AG10803 (cell line): ENCODE measurements around the gene MYMK.

ENCODE experiments used
- DNase-seq: peaks from one replicate; pipeline ENCODE4 v3.0.0; 2010; ENCODE audit warnings: low read depth
- H3K4me3 ChIP-seq: 2 replicates; pipeline ENCODE4 v1.5.1; 2011; ENCODE audit warnings: mild to moderate bottlenecking, low read length, control low read depth
- CTCF ChIP-seq: conservative IDR thresholded peaks from 2 replicates; pipeline ENCODE4 v1.5.1; 2011; ENCODE audit warnings: mild to moderate bottlenecking, low read length, control low read depth, inconsistent platforms

The MYMK gene

DNA sequence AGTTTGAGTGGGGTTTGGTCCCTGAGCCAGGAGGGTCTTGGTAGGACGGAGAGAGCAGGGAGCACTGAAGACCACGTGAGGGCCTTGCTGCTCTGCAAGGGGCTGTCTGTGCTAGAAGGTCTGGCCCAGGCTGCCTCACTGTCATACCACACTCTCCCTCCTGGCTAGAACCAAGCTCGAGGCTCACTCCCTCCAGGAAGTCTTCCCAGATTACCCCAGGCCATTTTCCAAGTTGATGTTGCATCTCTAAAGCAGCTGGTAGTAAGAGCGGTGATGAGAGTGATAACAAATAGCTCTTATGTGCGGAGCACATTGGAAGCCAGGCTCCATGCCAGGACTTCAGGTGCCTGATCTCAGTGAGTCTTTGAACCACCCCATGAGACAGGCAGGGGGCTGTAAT is 6.6 kb downstream of the MYMK start:
- no peak overlapping the region for H3K4me3 ChIP-seq
- TF ChIP-seq CTCF = no peak
- no peak for DNase-seq

- H3K4me3 ChIP-seq = no peak overlapping the region
- no peak for DNase-seq
- TF ChIP-seq CTCF = no peak
Observed at GRCh38 chr9:133517711-133518110, 7.0 kb downstream of the MYMK start.

GRCh38 chr9:133516961-133517350 is 7.8 kb downstream of the MYMK start:
- no peak for TF ChIP-seq CTCF
- DNase-seq = no peak

DNA sequence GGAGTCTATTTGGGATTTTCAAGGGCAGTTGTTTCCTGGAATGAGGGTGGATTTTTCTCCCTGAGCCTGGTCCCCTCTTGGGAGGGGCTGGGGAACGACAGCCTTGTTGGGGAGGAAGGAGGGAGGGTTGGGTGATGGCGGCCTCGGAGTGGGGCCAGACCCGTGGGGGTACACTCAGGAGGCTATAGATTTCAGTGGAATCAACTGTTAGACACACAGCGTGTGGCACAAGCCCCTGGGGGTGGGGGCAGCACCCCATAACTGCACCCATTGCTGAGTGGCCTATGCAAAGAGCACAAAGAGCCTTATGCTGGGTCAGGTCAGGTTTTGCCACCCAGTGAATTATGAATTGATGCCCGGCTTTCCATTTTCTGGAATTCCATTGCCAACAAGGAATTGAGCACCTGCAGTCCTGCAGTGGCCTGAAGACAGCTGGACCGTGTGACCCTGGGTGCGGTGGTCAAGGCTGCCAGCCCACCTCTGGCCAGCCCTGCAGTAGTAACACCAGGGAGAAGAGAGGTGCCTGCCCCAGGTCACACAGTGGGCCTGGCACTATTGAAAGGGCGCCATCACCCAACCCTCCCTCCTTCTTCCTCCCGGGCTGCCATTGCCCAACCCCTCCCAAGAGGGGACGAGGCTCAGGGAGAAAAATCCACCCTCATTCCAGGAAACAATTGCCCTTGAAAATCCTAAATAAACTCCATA is 8.4 kb downstream of the MYMK start:
- DNase-seq = no peak
- no peak for TF ChIP-seq CTCF
- no peak overlapping the region for H3K4me3 ChIP-seq

More at GRCh38 chr9:133516961-133517350, 7.8 kb downstream of the MYMK start:
- H3K4me3 ChIP-seq = no peak overlapping the region

DNA sequence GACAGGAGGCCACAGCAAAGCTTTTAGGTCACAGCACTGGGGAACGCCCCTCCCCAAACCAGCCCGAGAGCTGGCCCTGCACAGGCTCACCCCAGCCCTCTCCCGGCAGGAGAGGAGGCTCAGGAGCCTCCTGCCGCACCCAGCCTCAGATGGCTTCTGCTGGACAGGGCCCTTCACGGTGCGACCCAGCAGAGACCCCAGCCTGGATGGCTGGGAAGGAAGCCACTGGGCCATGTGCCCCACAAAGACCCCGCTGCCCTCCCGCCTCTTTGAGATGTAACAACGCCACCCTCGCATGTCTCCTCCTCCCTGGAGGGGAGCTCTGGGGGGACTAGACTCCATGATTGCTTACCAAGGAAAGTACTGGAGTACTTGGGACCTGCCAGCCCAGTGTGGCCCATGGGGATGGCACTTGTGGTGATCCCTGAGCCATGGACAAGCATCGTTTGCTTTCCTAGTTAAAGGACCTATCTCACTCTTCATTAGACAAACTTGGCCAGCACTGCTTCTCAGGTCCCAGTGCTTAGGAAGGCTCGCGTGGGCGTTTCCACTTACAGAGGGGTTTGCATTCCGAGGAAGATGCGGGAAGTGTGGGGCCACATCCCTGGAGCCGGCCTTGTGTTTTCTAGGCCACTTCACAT is 9.0 kb downstream of the MYMK start:
- no peak overlapping the region for H3K4me3 ChIP-seq
- no peak for DNase-seq
- no peak for TF ChIP-seq CTCF

GRCh38 chr9:133515240-133515610 is 9.5 kb downstream of the MYMK start:
- no peak for DNase-seq
- no peak overlapping the region for H3K4me3 ChIP-seq
- TF ChIP-seq CTCF = no peak

GRCh38 chr9:133514460-133515239 is 10.1 kb downstream of the MYMK start:
- TF ChIP-seq CTCF = no peak
- no peak for DNase-seq
- no peak overlapping the region for H3K4me3 ChIP-seq
